ENCODE results near the gene MRO. TPM values are rescaled to one million over a fixed set of nuclear protein-coding genes. Genes with fewer than 3 reads are reported as not detected.

The MRO gene
- total RNA-seq, 4 donors from 2014 or later, result 4.8 to 17.5 (median 6.7) TPM; not detected in 1

- Histone ChIP-seq H3K36me3 (no peaks in the 10 kb centered on the region), H3K27me3 (no peaks in the 10 kb centered on the region), H3K27ac (no peak overlapping the region), H3K9me3 (no peaks in the 10 kb centered on the region), H3K4me3 (no peak overlapping the region), H3K4me1 (peaks cover 0 to 6% (median 0%) of the 10 kb centered on the region in 4 donors)
- no peak for DNase-seq
- TF ChIP-seq CTCF (IDR thresholded peaks at IDR 0.05), result no peak
- no peak for TF ChIP-seq POLR2A (IDR thresholded peaks at IDR 0.05)
These were observed 30.7 kb upstream of the MRO start for GRCh38 chr18:50850307-50851065.

- H3K27ac ChIP-seq, result no peak overlapping the region
- H3K9me3 ChIP-seq, result no peaks in the 10 kb centered on the region
- TF ChIP-seq POLR2A (IDR thresholded peaks at IDR 0.05), result no peak
- TF ChIP-seq CTCF (IDR thresholded peaks at IDR 0.05), result no peak
- no peak for DNase-seq
- H3K27me3 ChIP-seq, result no peaks in the 10 kb centered on the region
- H3K4me1 ChIP-seq, result peaks cover 0 to 4% (median 0%) of the 10 kb centered on the region in 4 donors
- H3K4me3 ChIP-seq, result no peak overlapping the region
- no peaks in the 10 kb centered on the region for H3K36me3 ChIP-seq
These were observed 29.6 kb upstream of the MRO start for GRCh38 chr18:50849419-50849821.

- Histone ChIP-seq H3K4me1 (no peaks in the 10 kb centered on the region), H3K4me3 (no peak overlapping the region), H3K9me3 (no peaks in the 10 kb centered on the region), H3K27ac (no peak overlapping the region), H3K27me3 (no peaks in the 10 kb centered on the region), H3K36me3 (no peaks in the 10 kb centered on the region)
- DNase-seq, result no peak
- no peak for TF ChIP-seq CTCF (IDR thresholded peaks at IDR 0.05)
- TF ChIP-seq POLR2A (IDR thresholded peaks at IDR 0.05), result no peak
These were observed 29.2 kb upstream of the MRO start for GRCh38 chr18:50848991-50849390.

GRCh38 chr18:50848061-50848551 lies 28.3 kb upstream of the MRO start:
- no peaks in the 10 kb centered on the region for H3K36me3 ChIP-seq
- H3K27ac ChIP-seq, result no peak overlapping the region
- DNase-seq, result no peak
- H3K4me1 ChIP-seq, result no peaks in the 10 kb centered on the region
- no peaks in the 10 kb centered on the region for H3K27me3 ChIP-seq
- no peak for TF ChIP-seq POLR2A (IDR thresholded peaks at IDR 0.05)
- TF ChIP-seq CTCF (IDR thresholded peaks at IDR 0.05), result no peak
- no peaks in the 10 kb centered on the region for H3K9me3 ChIP-seq
- H3K4me3 ChIP-seq, result no peak overlapping the region

- no peak overlapping the region for H3K4me3 ChIP-seq
- TF ChIP-seq POLR2A (IDR thresholded peaks at IDR 0.05), result no peak
- no peak for TF ChIP-seq CTCF (IDR thresholded peaks at IDR 0.05)
- no peaks in the 10 kb centered on the region for H3K4me1 ChIP-seq
- no peak for DNase-seq
- H3K36me3 ChIP-seq, result no peaks in the 10 kb centered on the region
- no peaks in the 10 kb centered on the region for H3K9me3 ChIP-seq
- no peak overlapping the region for H3K27ac ChIP-seq
- H3K27me3 ChIP-seq, result no peaks in the 10 kb centered on the region
These were observed 27.4 kb upstream of the MRO start for GRCh38 chr18:50847192-50847591.
